NT2/D1 (cell line): Measurements from ENCODE around the gene MINAR1.

Experiments used
- DNase-seq: peaks from one replicate; pipeline ENCODE4 v3.0.0-alpha.2; 2011; ENCODE audit warnings: low read depth, low spot score
- H3K27me3 ChIP-seq: 2 replicates; pipeline ENCODE4 v1.6.0; 2011; ENCODE audit warnings: mild to moderate bottlenecking; ENCODE audit not compliant: insufficient read length, insufficient read depth
- H3K36me3 ChIP-seq: 2 replicates; pipeline ENCODE4 v1.6.1; 2011; ENCODE audit warnings: mild to moderate bottlenecking, low read length, mixed read lengths; ENCODE audit not compliant: insufficient read depth, insufficient read length
- H3K4me1 ChIP-seq: 2 replicates; pipeline ENCODE4 v1.5.1; 2011; ENCODE audit not compliant: insufficient read depth, insufficient read length
- H3K4me3 ChIP-seq: 2 replicates; pipeline ENCODE4 v1.5.1; 2011; ENCODE audit warnings: low read depth; ENCODE audit not compliant: insufficient read length
- H3K9ac ChIP-seq: 2 replicates; pipeline ENCODE4 v1.6.0; 2011; ENCODE audit warnings: low read depth; ENCODE audit not compliant: insufficient read length
- H3K9me3 ChIP-seq: 2 replicates; pipeline ENCODE4 v1.5.1; 2011; ENCODE audit warnings: mild to moderate bottlenecking, low read length; ENCODE audit not compliant: insufficient read depth
- SUZ12 ChIP-seq: IDR thresholded peaks from 2 replicates; pipeline ENCODE4 v1.6.1; 2011; ENCODE audit not compliant: insufficient read length, insufficient read depth; ENCODE audit errors: extremely low read depth
- YY1 ChIP-seq: IDR thresholded peaks from 2 replicates; pipeline ENCODE4 v1.6.1; 2011; ENCODE audit not compliant: insufficient read length, insufficient read depth
- ZNF274 ChIP-seq: IDR thresholded peaks from 2 replicates; pipeline ENCODE4 v1.6.1; 2011; ENCODE audit warnings: mild to moderate bottlenecking, low read depth, low read length

The MINAR1 gene

GRCh38 chr15:79431636-79432344 is at the start of gene MINAR1:
Gene MINAR1, plus strand, starts transcription at chr15:79432336. Its CDS starts 23,812 bp downstream, at chr15:79456148.
- peaks cover 2% of the 10 kb centered on the region for H3K4me1 ChIP-seq
- no peak for DNase-seq
- no peaks in the 10 kb centered on the region for H3K36me3 ChIP-seq
- H3K27me3 ChIP-seq, result peaks cover 82% of the 10 kb centered on the region
- H3K9ac ChIP-seq, result peak within 1 kb of the TSS; percentile 78
- peak within 1 kb of the TSS; percentile 53 for H3K4me3 ChIP-seq
- TF ChIP-seq ZNF274, result no peak
- no peak for TF ChIP-seq YY1
- no peak for TF ChIP-seq SUZ12
- no peaks in the 10 kb centered on the region for H3K9me3 ChIP-seq

- TF ChIP-seq ZNF274, result no peak
- TF ChIP-seq SUZ12, result no peak
- TF ChIP-seq YY1, result no peak
- Histone ChIP-seq H3K9ac (no peak overlapping the region), H3K4me1 (no peaks in the 10 kb centered on the region), H3K36me3 (no peaks in the 10 kb centered on the region), H3K4me3 (no peak overlapping the region), H3K9me3 (no peaks in the 10 kb centered on the region), H3K27me3 (no peaks in the 10 kb centered on the region)
- DNase-seq, result no peak
Measured at GRCh38 chr15:79394231-79394630, 37.9 kb upstream of the MINAR1 start.

GRCh38 chr15:79396850-79397249 is 35.3 kb upstream of the MINAR1 start:
- Histone ChIP-seq H3K36me3 (no peaks in the 10 kb centered on the region), H3K4me1 (no peaks in the 10 kb centered on the region), H3K4me3 (no peak overlapping the region), H3K9ac (no peak overlapping the region), H3K9me3 (no peaks in the 10 kb centered on the region), H3K27me3 (no peaks in the 10 kb centered on the region)
- TF ChIP-seq ZNF274, result no peak
- TF ChIP-seq YY1, result no peak
- no peak for TF ChIP-seq SUZ12
- DNase-seq, result no peak

- no peak for DNase-seq
- no peak overlapping the region for H3K9ac ChIP-seq
- no peaks in the 10 kb centered on the region for H3K4me1 ChIP-seq
- no peak overlapping the region for H3K4me3 ChIP-seq
- no peaks in the 10 kb centered on the region for H3K9me3 ChIP-seq
- no peak for TF ChIP-seq YY1
- TF ChIP-seq ZNF274, result no peak
- TF ChIP-seq SUZ12, result no peak
- H3K36me3 ChIP-seq, result no peaks in the 10 kb centered on the region
- H3K27me3 ChIP-seq, result no peaks in the 10 kb centered on the region
Measured at GRCh38 chr15:79397269-79397910, 34.7 kb upstream of the MINAR1 start.

- DNase-seq, result no peak
- Histone ChIP-seq H3K4me3 (no peak overlapping the region), H3K9me3 (no peaks in the 10 kb centered on the region), H3K9ac (no peak overlapping the region), H3K4me1 (no peaks in the 10 kb centered on the region), H3K36me3 (no peaks in the 10 kb centered on the region), H3K27me3 (no peaks in the 10 kb centered on the region)
- TF ChIP-seq ZNF274 (no peak), SUZ12 (no peak), YY1 (no peak)
Measured at GRCh38 chr15:79399606-79400005, 32.5 kb upstream of the MINAR1 start.

- H3K4me1 ChIP-seq, result no peaks in the 10 kb centered on the region
- no peaks in the 10 kb centered on the region for H3K9me3 ChIP-seq
- no peak for TF ChIP-seq YY1
- no peak for TF ChIP-seq ZNF274
- no peak for TF ChIP-seq SUZ12
Measured at GRCh38 chr15:79400650-79401049, 31.5 kb upstream of the MINAR1 start.

GRCh38 chr15:79401301-79401700 is 30.8 kb upstream of the MINAR1 start:
- TF ChIP-seq YY1 (no peak), SUZ12 (no peak), ZNF274 (no peak)
- no peaks in the 10 kb centered on the region for H3K4me1 ChIP-seq
- no peak overlapping the region for H3K4me3 ChIP-seq
- no peaks in the 10 kb centered on the region for H3K27me3 ChIP-seq
- DNase-seq, result no peak
- H3K36me3 ChIP-seq, result no peaks in the 10 kb centered on the region
- no peak overlapping the region for H3K9ac ChIP-seq
- H3K9me3 ChIP-seq, result no peaks in the 10 kb centered on the region

More at GRCh38 chr15:79400650-79401049, 31.5 kb upstream of the MINAR1 start:
- Histone ChIP-seq H3K36me3 (no peaks in the 10 kb centered on the region), H3K9ac (no peak overlapping the region), H3K4me3 (no peak overlapping the region), H3K27me3 (no peaks in the 10 kb centered on the region)
- DNase-seq, result no peak
